Endodermal cell (in vitro differentiated cells): Measurements from ENCODE around the gene LGALSL. TPM values are rescaled to one million over a fixed set of nuclear protein-coding genes. Genes with fewer than 3 reads are reported as not detected.

ENCODE experiments used
- DNase-seq: peaks from one replicate; pipeline ENCODE4 v3.0.0-alpha.2; 2017
- H3K27ac ChIP-seq: 2 replicates; pipeline ENCODE4 v1.5.1; 2013; ENCODE audit warnings: mild to moderate bottlenecking, low read depth, low read length, moderate library complexity
- H3K27me3 ChIP-seq: 2 replicates; pipeline ENCODE4 v1.6.1; 2013; ENCODE audit warnings: mild to moderate bottlenecking, low read length, moderate library complexity; ENCODE audit not compliant: insufficient read depth, control insufficient read depth, poor library complexity, severe bottlenecking
- H3K36me3 ChIP-seq: 2 replicates; pipeline ENCODE4 v1.7.0; 2013; ENCODE audit warnings: mild to moderate bottlenecking, low read length, moderate library complexity; ENCODE audit not compliant: control insufficient read depth, insufficient read depth
- H3K4me1 ChIP-seq: one replicate; pipeline ENCODE4 v1.7.0; 2013; ENCODE audit warnings: low read length; ENCODE audit not compliant: control insufficient read depth, insufficient read depth
- H3K4me3 ChIP-seq: 2 replicates; pipeline ENCODE4 v1.5.1; 2013; ENCODE audit warnings: mild to moderate bottlenecking, low read length, moderate library complexity
- H3K9ac ChIP-seq: 2 replicates; pipeline ENCODE4 v1.6.1; 2013; ENCODE audit warnings: mild to moderate bottlenecking, low read length, moderate library complexity; ENCODE audit not compliant: poor library complexity, severe bottlenecking; ENCODE audit errors: extremely low read depth
- H3K9me3 ChIP-seq: 2 replicates; pipeline ENCODE4 v1.6.1; 2013; ENCODE audit warnings: mild to moderate bottlenecking, low read length, moderate library complexity; ENCODE audit not compliant: control insufficient read depth
- H3K27ac Mint-ChIP-seq: 2 replicates; pipeline ENCODE4 v1.8.0; 2020; ENCODE audit warnings: mixed read lengths
- H3K27me3 Mint-ChIP-seq: 2 replicates; pipeline ENCODE4 v1.8.0; 2021; ENCODE audit warnings: mild to moderate bottlenecking, mixed read lengths; ENCODE audit not compliant: insufficient read depth
- H3K36me3 Mint-ChIP-seq: 2 replicates; pipeline ENCODE4 v1.8.0; 2020; ENCODE audit warnings: low read depth, mixed read lengths
- H3K4me1 Mint-ChIP-seq: 2 replicates; pipeline ENCODE4 v1.8.0; 2020; ENCODE audit warnings: mixed read lengths
- H3K4me3 Mint-ChIP-seq: 2 replicates; pipeline ENCODE4 v1.8.0; 2020; ENCODE audit warnings: mild to moderate bottlenecking, moderate library complexity, mixed read lengths
- H3K9me3 Mint-ChIP-seq: 2 replicates; pipeline ENCODE4 v1.8.0; 2020; ENCODE audit warnings: mild to moderate bottlenecking, mixed read lengths
- CTCF ChIP-seq: fragments of 200-600 bp; sonication (generic); conservative IDR thresholded peaks from 2 replicates; pipeline ENCODE4 v1.5.0; 2021; ENCODE audit warnings: antibody characterized with exemption, mild to moderate bottlenecking
- WGBS, 2 experiments: methylation state at CpG; one replicate each; pipeline versions ENCODE4 v1.1.5 to v1.1.7; 2013; ENCODE audit warnings: missing lambda C conversion rate in 2 of 2, mixed read lengths in 1 of 2; ENCODE audit not compliant: insufficient coverage in 1 of 2, insufficient read length in 1 of 2; 5-methylcytosine and 5-hydroxymethylcytosine counted together
- total RNA-seq, 2 donors: library from RNA; stranded (reverse); fragmentation: NEBNext Ultra II Directional in 1 of 2; extraction: Animal tissue kit (Norgen Biotek cat#: 25700) in 1 of 2; gene quantifications; 2 replicates in 1 of 2; 3 replicates in 1 of 2; pipeline ENCODE4 v1.2.1, GENCODE V29; 2021

The LGALSL gene
- total RNA-seq, 2 donors from 2014 or later, result 22.5 to 41.7 TPM

GRCh38 chr2:64506686-64507085, 52.7 kb downstream of the LGALSL start:
- Histone ChIP-seq H3K36me3 (no peaks in the 10 kb centered on the region), H3K27ac (no peak overlapping the region), H3K4me1 (no peaks in the 10 kb centered on the region), H3K4me3 (no peak overlapping the region), H3K9ac (no peak overlapping the region), H3K27me3 (no peaks in the 10 kb centered on the region), H3K9me3 (no peaks in the 10 kb centered on the region)
- 94% methylated on average over 2 of the region's 2 CpGs; no CpG with 5 or more reads in 1 of the 2 experiments for WGBS, 2 experiments
- Mint-ChIP-seq H3K27me3 (peaks cover 3% of the 10 kb centered on the region), H3K27ac (no peak overlapping the region), H3K4me1 (peaks cover 9% of the 10 kb centered on the region), H3K36me3 (no peaks in the 10 kb centered on the region), H3K9me3 (peaks cover 2% of the 10 kb centered on the region), H3K4me3 (no peak overlapping the region)
- DNase-seq, result no peak
- no peak for TF ChIP-seq CTCF

Other genes with a start within 250 kb of the LGALSL start
- 10 to 100 TPM; 13.7 to 21.5 TPM for gene AFTPH, start 70.2 kb downstream of the LGALSL start, total RNA-seq
- 10 to 100 TPM; 17.1 to 20.3 TPM for gene SERTAD2, start 199.8 kb downstream of the LGALSL start, total RNA-seq